SK-N-SH (cell line): ENCODE results near the gene ATG2B. TPM values are rescaled to one million over a fixed set of nuclear protein-coding genes. Genes with fewer than 3 reads are reported as not detected.

ENCODE experiments used
- CTCF ChIA-PET: fragments of 300-600, 350-600 bp; formaldehyde crosslinking; extraction: SDS; loops from one replicate; lab custom pipeline; 2021; lab: Yijun Ruan, JAX
- POLR2A ChIA-PET: fragments of 350-600 bp; sonication (Branson Sonifier 250); formaldehyde crosslinking; extraction: SDS; loops from one replicate; lab custom pipeline; 2020; ENCODE audit warnings: antibody characterized with exemption, inconsistent platforms; lab: Yijun Ruan, JAX
- DNase-seq: peaks from one replicate; pipeline ENCODE4 v3.0.0; 2012
- H2AFZ ChIP-seq: fragments of 200-600 bp; sonication (generic); 2 replicates; pipeline ENCODE4 v1.8.1; 2016; ENCODE audit warnings: antibody characterized with exemption, mild to moderate bottlenecking, low read depth
- H3F3A ChIP-seq: fragments of 200-600 bp; sonication (generic); replicated peaks from 2 replicates; pipeline ENCODE3; 2016; ENCODE audit warnings: antibody characterized with exemption, mild to moderate bottlenecking; ENCODE audit not compliant: insufficient read depth
- H3K27ac ChIP-seq, 2 experiments: fragments of 200-500 bp in 1 of 2; fragments of 200-600 bp in 1 of 2; sonication (Bioruptor generic) in 1 of 2; sonication (generic), shearing (Covaris generic) in 1 of 2; 2 replicates each; pipeline versions ENCODE4 v1.5.1 to v1.6.1; 2014 to 2016; ENCODE audit warnings: low read depth in 2 of 2, inconsistent platforms in 1 of 2, low read length in 1 of 2, mild to moderate bottlenecking in 1 of 2, mixed read lengths in 1 of 2
- H3K27me3 ChIP-seq: fragments of 200-600 bp; sonication (generic), shearing (Covaris generic); 2 replicates; pipeline ENCODE4 v1.6.1; 2016; ENCODE audit warnings: mixed run types; ENCODE audit not compliant: insufficient read depth
- H3K36me3 ChIP-seq, 2 experiments: fragments of 200-500 bp in 1 of 2; fragments of 200-600 bp in 1 of 2; sonication (Bioruptor generic) in 1 of 2; sonication (generic) in 1 of 2; replicated peaks in 1 of 2; 2 replicates each; pipeline versions ENCODE3 to v1.5.1; 2014 to 2016; ENCODE audit warnings: low read length in 1 of 2, mild to moderate bottlenecking in 1 of 2; ENCODE audit not compliant: insufficient read depth in 2 of 2, control insufficient read depth in 1 of 2
- H3K4me1 ChIP-seq, 2 experiments: fragments of 200-500 bp in 1 of 2; fragments of 200-600 bp in 1 of 2; sonication (Bioruptor generic) in 1 of 2; sonication (generic), shearing (Covaris generic) in 1 of 2; 2 replicates each; pipeline versions ENCODE4 v1.5.1 to v1.6.1; 2014 to 2016; ENCODE audit warnings: low read depth in 1 of 2, low read length in 1 of 2, mixed run types in 1 of 2; ENCODE audit not compliant: insufficient read depth in 2 of 2, control insufficient read depth in 1 of 2
- H3K4me2 ChIP-seq: fragments of 200-600 bp; sonication (generic), shearing (Covaris generic); 2 replicates; pipeline ENCODE4 v1.6.1; 2017; ENCODE audit warnings: mixed run types
- H3K4me3 ChIP-seq, 2 experiments: fragments of 200-500 bp in 1 of 2; fragments of 200-600 bp in 1 of 2; sonication (Bioruptor generic) in 1 of 2; sonication (generic), shearing (Covaris generic) in 1 of 2; 2 replicates each; pipeline versions ENCODE4 v1.5.1 to v1.8.1; 2014 to 2016; ENCODE audit warnings: low read depth in 2 of 2, inconsistent platforms in 1 of 2, low read length in 1 of 2, mild to moderate bottlenecking in 1 of 2, mixed read lengths in 1 of 2, moderate library complexity in 1 of 2
- H3K79me2 ChIP-seq: fragments of 200-600 bp; sonication (generic); 2 replicates; pipeline ENCODE4 v1.8.1; 2017; ENCODE audit warnings: mild to moderate bottlenecking; ENCODE audit not compliant: insufficient read depth
- H3K9ac ChIP-seq: fragments of 200-600 bp; sonication (generic); 2 replicates; pipeline ENCODE4 v1.6.1; 2017; ENCODE audit warnings: mixed run types
- H3K9me2 ChIP-seq: fragments of 200-600 bp; sonication (generic); 2 replicates; pipeline ENCODE4 v1.6.1; 2017; ENCODE audit warnings: mixed run types
- H3K9me3 ChIP-seq: fragments of 200-600 bp; sonication (generic); 2 replicates; pipeline ENCODE4 v1.6.1; 2017; ENCODE audit warnings: mixed run types, mild to moderate bottlenecking, moderate library complexity
- H4K20me1 ChIP-seq: fragments of 200-600 bp; sonication (generic); 2 replicates; pipeline ENCODE4 v1.6.1; 2017; ENCODE audit warnings: mild to moderate bottlenecking, mixed run types; ENCODE audit not compliant: insufficient read depth
- CHD2 ChIP-seq: fragments of 150-350 bp; IDR thresholded peaks from 2 replicates; pipeline ENCODE4 v1.6.1; 2018; ENCODE audit warnings: low read length; ENCODE audit not compliant: partially characterized antibody
- ELF1 ChIP-seq: IDR thresholded peaks from 2 replicates; pipeline ENCODE4 v1.4.0; 2012
- EP300 ChIP-seq, 2 experiments: IDR thresholded peaks; 2 replicates each; pipeline versions ENCODE4 v1.4.0 to v1.6.1; 2012; ENCODE audit warnings: borderline replicate concordance in 1 of 2, low read depth in 1 of 2, low read length in 1 of 2
- FOXJ3 ChIP-seq: sonication (generic); formaldehyde crosslinking; IDR thresholded peaks from 2 replicates; pipeline ENCODE4 v1.5.1; 2020; ENCODE audit warnings: mild to moderate bottlenecking, missing genetic modification reagents
- GABPA ChIP-seq: IDR thresholded peaks from 2 replicates; pipeline ENCODE4 v1.4.0; 2012; ENCODE audit warnings: low read depth, mild to moderate bottlenecking
- JUND ChIP-seq: IDR thresholded peaks from 2 replicates; pipeline ENCODE4 v1.4.0; 2012
- MEF2A ChIP-seq: IDR thresholded peaks from 2 replicates; pipeline ENCODE4 v1.4.0; 2012; ENCODE audit warnings: low read depth, borderline replicate concordance
- MXI1 ChIP-seq: IDR thresholded peaks from 2 replicates; pipeline ENCODE4 v1.6.1; 2012; ENCODE audit warnings: mild to moderate bottlenecking, low read depth, low read length, improper control_type of control experiment
- NRF1 ChIP-seq: IDR thresholded peaks from 2 replicates; pipeline ENCODE4 v1.6.1; 2012; ENCODE audit warnings: low read depth, mild to moderate bottlenecking, low read length
- YY1 ChIP-seq: IDR thresholded peaks from 2 replicates; pipeline ENCODE4 v1.4.0; 2012; ENCODE audit warnings: low read depth, mild to moderate bottlenecking
- WGBS: methylation state at CpG from one replicate; pipeline ENCODE4 v1.1.6; 2017; ENCODE audit warnings: low lambda C conversion rate; 5-methylcytosine and 5-hydroxymethylcytosine counted together
- polyA plus RNA-seq, 3 experiments: library from polyadenylated mRNA; depleted of rRNA; stranded (reverse); fragments of >200 nt; gene quantifications; 2 replicates each; pipeline ENCODE4 v1.2.3, GENCODE V29; 2012
- TF ChIP-seq, protein P1 (sequence below): fragments of 200-600 bp; sonication (generic); IDR thresholded peaks from 2 replicates; pipeline ENCODE4 v1.6.1; 2017; ENCODE audit warnings: antibody characterized with exemption, mild to moderate bottlenecking, moderate library complexity
- TF ChIP-seq, protein P2 (sequence below): IDR thresholded peaks from 2 replicates; pipeline ENCODE4 v1.4.0; 2012; ENCODE audit warnings: low read depth, borderline replicate concordance
- TF ChIP-seq, protein P3 (sequence below): IDR thresholded peaks from 2 replicates; pipeline ENCODE4 v1.6.1; 2012; ENCODE audit warnings: mild to moderate bottlenecking, low read depth, low read length, moderate library complexity

ATG2B gene
- polyA plus RNA-seq, 1 of the 3 experiments (the other 2 are of a cell fraction), result 5.8 TPM

DNA sequence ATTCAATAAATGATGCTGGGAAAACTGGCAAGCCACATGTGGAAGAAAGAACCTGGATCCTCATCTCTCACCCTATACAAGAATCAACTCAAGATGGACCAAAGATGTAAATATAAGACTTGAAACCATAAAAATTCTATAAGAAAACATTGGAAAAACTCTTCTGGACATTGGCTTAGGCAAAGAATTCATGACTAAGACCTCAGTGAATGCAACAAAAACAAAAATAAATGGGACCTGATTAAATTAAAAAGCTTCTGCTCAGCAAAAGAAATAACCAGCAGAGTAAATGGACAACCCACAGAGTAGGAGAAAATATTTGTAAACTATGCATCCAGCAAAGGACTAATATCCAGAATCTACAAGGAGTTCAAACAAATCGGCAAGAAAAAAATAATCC is 24.6 kb downstream of the ATG2B start:
- no peaks in the 10 kb centered on the region; the same call in 1 of the 2 replicates for H3K9me2 ChIP-seq
- H3K79me2 ChIP-seq, result no peaks in the 10 kb centered on the region; the same call in 1 of the 2 replicates
- peaks cover 32 to 67% of the 10 kb centered on the region in 2 experiments for H3K36me3 ChIP-seq
- no peak overlapping the region for H3K4me2 ChIP-seq
- DNase-seq, result no peak
- no peaks in the 10 kb centered on the region for H3K4me1 ChIP-seq
- no peaks in the 10 kb centered on the region for H3K27me3 ChIP-seq
- H3K9me3 ChIP-seq, result no peaks in the 10 kb centered on the region
- no peaks in the 10 kb centered on the region for H3F3A ChIP-seq
- no peak overlapping the region for H3K27ac ChIP-seq
- ChIA-PET CTCF (no interaction called here), POLR2A (no interaction called here)
- WGBS, result 96% methylated on average over 1 of the region's 1 CpG
- no peaks in the 10 kb centered on the region for H4K20me1 ChIP-seq
- H3K4me3 ChIP-seq, result no peak overlapping the region
- H2AFZ ChIP-seq, result no peak overlapping the region
- TF ChIP-seq, protein P1, sequence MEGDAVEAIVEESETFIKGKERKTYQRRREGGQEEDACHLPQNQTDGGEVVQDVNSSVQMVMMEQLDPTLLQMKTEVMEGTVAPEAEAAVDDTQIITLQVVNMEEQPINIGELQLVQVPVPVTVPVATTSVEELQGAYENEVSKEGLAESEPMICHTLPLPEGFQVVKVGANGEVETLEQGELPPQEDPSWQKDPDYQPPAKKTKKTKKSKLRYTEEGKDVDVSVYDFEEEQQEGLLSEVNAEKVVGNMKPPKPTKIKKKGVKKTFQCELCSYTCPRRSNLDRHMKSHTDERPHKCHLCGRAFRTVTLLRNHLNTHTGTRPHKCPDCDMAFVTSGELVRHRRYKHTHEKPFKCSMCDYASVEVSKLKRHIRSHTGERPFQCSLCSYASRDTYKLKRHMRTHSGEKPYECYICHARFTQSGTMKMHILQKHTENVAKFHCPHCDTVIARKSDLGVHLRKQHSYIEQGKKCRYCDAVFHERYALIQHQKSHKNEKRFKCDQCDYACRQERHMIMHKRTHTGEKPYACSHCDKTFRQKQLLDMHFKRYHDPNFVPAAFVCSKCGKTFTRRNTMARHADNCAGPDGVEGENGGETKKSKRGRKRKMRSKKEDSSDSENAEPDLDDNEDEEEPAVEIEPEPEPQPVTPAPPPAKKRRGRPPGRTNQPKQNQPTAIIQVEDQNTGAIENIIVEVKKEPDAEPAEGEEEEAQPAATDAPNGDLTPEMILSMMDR, result no peak
- TF ChIP-seq, protein P2, sequence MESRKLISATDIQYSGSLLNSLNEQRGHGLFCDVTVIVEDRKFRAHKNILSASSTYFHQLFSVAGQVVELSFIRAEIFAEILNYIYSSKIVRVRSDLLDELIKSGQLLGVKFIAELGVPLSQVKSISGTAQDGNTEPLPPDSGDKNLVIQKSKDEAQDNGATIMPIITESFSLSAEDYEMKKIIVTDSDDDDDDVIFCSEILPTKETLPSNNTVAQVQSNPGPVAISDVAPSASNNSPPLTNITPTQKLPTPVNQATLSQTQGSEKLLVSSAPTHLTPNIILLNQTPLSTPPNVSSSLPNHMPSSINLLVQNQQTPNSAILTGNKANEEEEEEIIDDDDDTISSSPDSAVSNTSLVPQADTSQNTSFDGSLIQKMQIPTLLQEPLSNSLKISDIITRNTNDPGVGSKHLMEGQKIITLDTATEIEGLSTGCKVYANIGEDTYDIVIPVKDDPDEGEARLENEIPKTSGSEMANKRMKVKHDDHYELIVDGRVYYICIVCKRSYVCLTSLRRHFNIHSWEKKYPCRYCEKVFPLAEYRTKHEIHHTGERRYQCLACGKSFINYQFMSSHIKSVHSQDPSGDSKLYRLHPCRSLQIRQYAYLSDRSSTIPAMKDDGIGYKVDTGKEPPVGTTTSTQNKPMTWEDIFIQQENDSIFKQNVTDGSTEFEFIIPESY, result no peak
- TF ChIP-seq JUND, result no peak
- no peak for TF ChIP-seq CHD2
- TF ChIP-seq, protein P3, sequence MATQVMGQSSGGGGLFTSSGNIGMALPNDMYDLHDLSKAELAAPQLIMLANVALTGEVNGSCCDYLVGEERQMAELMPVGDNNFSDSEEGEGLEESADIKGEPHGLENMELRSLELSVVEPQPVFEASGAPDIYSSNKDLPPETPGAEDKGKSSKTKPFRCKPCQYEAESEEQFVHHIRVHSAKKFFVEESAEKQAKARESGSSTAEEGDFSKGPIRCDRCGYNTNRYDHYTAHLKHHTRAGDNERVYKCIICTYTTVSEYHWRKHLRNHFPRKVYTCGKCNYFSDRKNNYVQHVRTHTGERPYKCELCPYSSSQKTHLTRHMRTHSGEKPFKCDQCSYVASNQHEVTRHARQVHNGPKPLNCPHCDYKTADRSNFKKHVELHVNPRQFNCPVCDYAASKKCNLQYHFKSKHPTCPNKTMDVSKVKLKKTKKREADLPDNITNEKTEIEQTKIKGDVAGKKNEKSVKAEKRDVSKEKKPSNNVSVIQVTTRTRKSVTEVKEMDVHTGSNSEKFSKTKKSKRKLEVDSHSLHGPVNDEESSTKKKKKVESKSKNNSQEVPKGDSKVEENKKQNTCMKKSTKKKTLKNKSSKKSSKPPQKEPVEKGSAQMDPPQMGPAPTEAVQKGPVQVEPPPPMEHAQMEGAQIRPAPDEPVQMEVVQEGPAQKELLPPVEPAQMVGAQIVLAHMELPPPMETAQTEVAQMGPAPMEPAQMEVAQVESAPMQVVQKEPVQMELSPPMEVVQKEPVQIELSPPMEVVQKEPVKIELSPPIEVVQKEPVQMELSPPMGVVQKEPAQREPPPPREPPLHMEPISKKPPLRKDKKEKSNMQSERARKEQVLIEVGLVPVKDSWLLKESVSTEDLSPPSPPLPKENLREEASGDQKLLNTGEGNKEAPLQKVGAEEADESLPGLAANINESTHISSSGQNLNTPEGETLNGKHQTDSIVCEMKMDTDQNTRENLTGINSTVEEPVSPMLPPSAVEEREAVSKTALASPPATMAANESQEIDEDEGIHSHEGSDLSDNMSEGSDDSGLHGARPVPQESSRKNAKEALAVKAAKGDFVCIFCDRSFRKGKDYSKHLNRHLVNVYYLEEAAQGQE, result no peak
- no peak for TF ChIP-seq FOXJ3 (CRISPR knock-in tag)
- no peak for TF ChIP-seq MEF2A
- no peak for TF ChIP-seq NRF1
- TF ChIP-seq YY1, result no peak
- TF ChIP-seq GABPA, result no peak
- TF ChIP-seq ELF1, result no peak
- no peak for TF ChIP-seq MXI1
- TF ChIP-seq EP300 (IDR thresholded peaks at IDR 0.05; ENCODE audit: borderline replicate concordance in 1 of 2, low read depth in 1 of 2, low read length in 1 of 2), result no peak
- H3K9ac ChIP-seq, result no peak overlapping the region
